Fibroblast of pulmonary artery (primary cell): ENCODE results near the gene AMPD2.

ENCODE experiments used
- DNase-seq: peaks from one replicate; pipeline ENCODE4 v3.0.0-alpha.2; 2010; ENCODE audit warnings: low read depth
- H3K4me3 ChIP-seq: replicated peaks from 2 replicates; pipeline ENCODE4 v1.5.1; 2011; ENCODE audit warnings: low read depth, mild to moderate bottlenecking, control low read depth, low read length, moderate library complexity
- CTCF ChIP-seq: IDR thresholded peaks from 2 replicates; pipeline ENCODE4 v1.5.1; 2011; ENCODE audit warnings: mild to moderate bottlenecking, control low read depth, low read length, inconsistent platforms; ENCODE audit errors: missing control alignments

AMPD2 gene

GRCh38 chr1:109634771-109635750 is 15.4 kb downstream of the AMPD2 start:
- TF ChIP-seq CTCF, result no peak
- no peak for DNase-seq
- no peak overlapping the region for H3K4me3 ChIP-seq

- TF ChIP-seq CTCF, result no peak
- H3K4me3 ChIP-seq, result no peak overlapping the region
- DNase-seq, result no peak
Observed at GRCh38 chr1:109635862-109636200, 16.2 kb downstream of the AMPD2 start.

GRCh38 chr1:109636201-109636952 is 16.7 kb downstream of the AMPD2 start:
- DNase-seq, result peak; percentile 65
- no peak for TF ChIP-seq CTCF
- H3K4me3 ChIP-seq, result no peak overlapping the region

GRCh38 chr1:109637446-109637845 is 17.8 kb downstream of the AMPD2 start:
- no peak for TF ChIP-seq CTCF
- no peak overlapping the region for H3K4me3 ChIP-seq
- DNase-seq, result no peak

- TF ChIP-seq CTCF, result no peak
- H3K4me3 ChIP-seq, result no peak overlapping the region
- DNase-seq, result no peak
Observed at GRCh38 chr1:109639063-109639840, 19.6 kb downstream of the AMPD2 start.

GRCh38 chr1:109639841-109640184 is 20.2 kb downstream of the AMPD2 start:
- no peak overlapping the region for H3K4me3 ChIP-seq
- TF ChIP-seq CTCF, result no peak
- no peak for DNase-seq
